DLD1 (cell line): ENCODE data around the gene NTNG1.
"Not testable (repeated sequence)": the region's sequence is repeated elsewhere in the genome, so short reads cannot be mapped to it uniquely, and the experiment has no call there.

Experiments used
- in situ Hi-C: cut with HindIII; loops from 2 replicates; pipeline ENCODE4 v1.10.0; 2017; ENCODE audit warnings: low sequenced_read_pairs

The NTNG1 gene

DNA sequence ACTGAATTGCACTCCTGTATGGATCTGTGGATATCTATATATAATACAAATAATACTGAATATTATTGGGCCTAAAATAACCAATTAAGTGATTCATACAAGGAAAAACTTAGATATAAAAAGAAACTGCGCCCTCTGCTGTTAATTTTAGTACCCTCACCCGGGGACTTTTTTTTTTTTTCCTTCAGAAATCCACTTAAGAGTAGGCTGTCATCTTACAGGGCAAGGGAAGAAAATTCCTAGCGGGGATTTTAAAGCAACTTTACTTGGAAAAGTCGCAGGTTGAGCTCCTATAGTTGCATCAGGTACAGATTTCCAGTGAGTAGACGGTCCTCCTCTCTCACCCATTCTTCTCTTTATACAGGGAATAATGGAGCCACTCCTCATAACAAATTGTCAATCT, 1.3 kb downstream of the NTNG1 start:
- in situ Hi-C loops: no loop called here

DNA sequence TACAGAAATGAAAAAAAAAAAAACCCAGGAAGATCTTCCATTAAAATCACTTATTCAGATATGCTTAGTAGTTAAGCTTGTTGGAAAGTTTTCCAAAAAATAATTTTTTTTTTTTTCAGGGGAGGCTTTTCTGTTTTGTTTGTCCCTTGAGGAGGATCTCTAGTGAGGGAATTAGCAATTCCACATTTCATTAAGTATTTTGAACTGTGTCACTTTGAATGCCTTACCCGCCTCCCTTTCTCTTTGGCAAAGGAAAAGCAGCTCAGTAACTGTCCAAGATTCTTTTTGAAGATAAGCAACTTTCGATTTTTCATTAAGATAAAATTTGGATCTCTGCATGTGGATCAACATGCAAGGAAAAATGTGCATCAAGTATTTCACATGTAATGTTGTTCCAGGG, 1.8 kb downstream of the NTNG1 start:
- in situ Hi-C loops: no loop called here

DNA sequence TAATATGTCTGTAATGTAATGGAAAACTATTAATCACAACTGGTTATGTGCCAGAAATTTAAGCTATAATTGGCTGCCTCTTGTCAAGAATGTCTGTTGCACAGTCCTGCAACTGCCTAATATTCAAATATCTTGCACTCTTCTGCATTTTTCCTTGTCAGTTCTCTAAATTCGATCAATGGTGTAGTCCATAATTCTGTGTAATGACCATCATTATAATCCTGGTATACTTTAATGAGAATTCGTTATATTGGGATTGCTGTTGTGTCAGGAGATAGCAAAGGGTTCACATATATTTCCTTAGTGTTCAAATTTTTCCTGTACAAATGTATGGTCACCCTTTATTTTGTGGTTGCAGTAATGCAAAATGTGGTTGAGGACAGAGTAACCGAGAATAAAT, 4.8 kb downstream of the NTNG1 start:
- in situ Hi-C loops: no loop called here

DNA sequence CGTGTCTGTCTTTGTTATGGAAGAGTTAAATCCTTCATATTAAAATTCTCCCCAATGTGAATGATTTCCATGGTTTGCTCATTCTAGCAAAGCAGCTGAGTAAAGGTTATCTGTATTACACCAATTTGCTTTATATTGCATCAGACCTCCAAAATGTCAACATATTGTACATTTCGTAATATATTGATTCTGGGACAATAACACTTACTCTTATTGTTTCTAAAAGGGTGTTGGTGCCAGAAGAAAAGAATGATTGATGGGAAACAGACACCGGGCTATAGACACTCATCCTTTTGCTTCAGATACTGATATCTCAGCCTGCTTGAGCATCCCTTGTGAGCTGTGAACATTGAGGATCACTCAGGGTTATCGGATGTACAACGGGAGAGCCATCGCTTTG, 7.0 kb downstream of the NTNG1 start:
- in situ Hi-C loops: no loop called here

DNA sequence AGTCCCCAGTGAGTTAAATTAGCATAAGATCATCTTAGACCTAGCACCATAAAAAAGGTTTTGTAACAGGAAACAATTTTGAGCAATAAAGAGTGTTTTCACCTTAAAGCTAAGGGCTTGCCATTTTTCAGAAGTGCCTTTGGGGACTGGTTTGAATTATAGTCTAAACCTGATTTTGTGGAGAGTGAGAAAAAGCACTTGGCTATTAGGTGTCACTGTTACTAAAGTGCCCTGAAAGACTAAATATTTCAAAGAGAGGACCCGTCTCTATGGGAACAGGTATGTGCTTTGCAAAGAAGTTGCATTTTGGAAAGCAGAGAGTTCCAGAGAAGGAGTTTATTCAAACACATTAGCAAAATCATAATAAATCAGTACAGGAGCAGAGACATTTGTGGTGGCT, 9.1 kb downstream of the NTNG1 start:
- in situ Hi-C loops: no loop called here

DNA sequence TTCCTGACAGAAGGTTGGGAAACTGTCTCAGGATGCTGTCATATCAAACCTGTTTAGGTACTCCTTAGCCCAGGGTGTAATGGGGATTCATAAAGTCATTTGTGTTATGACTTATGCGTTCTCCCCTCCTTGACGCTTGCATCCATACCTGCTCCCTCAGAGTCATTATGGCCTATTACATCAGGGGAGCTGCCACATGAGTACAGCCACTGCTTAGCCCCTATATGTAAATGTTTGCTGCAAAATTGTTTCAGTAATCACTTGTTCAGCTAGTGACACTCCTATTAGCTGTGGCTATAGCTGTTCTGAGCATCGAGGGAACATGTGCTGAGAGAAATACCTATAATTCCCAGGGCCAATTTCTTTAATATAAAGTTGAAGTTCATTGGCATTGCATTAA, 10.5 kb downstream of the NTNG1 start:
- in situ Hi-C loops: no loop called here

DNA sequence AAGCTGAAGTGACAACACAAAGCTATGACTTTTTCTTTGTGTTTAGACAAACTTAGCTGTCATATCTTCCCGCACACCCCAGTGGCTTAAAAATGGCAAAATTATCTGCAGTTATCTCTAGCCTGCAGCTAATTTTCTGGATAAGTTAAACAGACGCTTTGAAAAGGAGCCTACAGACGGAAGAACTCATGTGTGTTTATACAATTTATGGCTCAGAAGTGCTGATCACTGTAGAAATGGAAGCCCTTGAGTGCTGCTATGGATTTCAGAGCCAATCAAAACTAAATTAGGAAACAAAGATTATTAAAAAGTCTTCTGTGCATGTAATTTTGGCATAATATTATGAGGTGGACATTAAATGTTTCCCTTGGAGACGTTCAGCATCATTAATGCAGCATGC, 11.6 kb downstream of the NTNG1 start:
- in situ Hi-C loops: no loop called here

DNA sequence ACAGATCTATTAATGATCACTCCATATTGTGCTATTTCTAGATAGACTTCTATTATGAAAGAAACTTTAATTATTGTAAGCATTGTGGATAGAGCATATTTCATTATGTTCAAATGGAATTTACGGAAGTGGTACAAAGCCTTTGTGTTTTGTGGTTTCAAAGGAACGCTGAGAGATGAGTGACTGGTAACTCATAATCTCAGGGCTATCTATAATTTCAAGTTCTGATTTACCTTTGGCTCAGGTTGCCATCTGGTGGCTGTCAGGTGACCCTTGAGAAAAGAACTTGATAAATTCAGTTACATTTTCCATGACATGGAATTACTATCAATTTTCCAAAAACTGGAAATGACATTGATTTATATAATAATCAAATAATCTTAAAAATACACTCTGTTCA, 12.2 kb downstream of the NTNG1 start:
- in situ Hi-C loops: no loop called here

DNA sequence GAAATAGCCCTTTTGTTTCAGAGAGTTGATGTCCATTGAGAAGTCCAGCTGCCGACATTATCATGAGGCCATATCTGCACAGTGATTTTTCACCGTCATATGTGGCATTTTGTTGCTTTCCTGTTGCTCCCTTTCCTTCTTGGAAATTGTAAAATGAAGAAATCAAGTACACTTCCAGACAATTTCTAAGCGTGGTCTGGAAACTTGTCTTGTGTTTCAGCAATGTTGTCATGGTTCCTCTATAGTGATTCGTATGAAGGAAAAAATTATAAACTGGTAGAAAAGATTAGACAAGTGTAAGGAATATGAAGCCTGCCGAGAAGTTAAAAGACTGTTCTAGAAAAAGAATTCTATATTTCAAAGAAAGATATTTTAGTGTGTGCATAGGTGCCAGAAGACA, 17.7 kb downstream of the NTNG1 start:
- in situ Hi-C loops: no loop called here

DNA sequence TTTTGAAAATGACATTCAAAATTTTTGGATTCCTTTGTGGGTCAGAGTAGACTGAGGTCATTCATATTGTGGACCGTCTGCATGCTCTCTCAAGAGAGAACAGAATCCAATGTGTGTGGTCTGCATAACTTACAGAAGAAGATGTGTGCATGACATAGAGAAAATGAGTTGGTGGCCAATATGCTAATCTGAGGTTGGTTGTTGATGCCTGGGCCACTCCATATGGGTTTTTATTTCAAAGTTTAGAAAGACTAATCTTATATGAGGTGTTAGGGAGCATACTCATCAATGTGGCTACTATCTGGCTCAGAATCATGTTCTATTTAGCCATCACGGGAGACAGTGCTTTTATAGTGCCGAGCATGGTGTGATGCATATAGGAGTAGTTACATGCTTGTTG, 18.2 kb downstream of the NTNG1 start:
- in situ Hi-C loops: no loop called here

DNA sequence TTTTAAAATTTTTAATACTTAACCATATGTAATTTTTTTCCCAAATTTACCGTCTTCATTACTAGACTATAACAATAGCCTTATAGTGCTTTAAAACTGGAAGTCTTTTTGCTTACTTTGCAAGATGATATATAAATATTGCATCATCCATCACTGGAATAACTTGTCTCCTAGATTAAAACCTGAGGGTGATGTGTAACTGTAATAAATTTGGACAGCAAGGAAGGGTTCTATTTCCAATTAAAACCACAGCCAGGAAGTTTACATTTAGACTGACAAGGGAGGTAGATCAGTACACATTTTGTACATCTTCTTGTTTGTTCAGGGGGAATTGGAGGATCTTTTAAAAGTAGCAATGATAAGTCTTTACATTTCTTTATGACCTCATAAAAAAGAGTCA, 21.9 kb downstream of the NTNG1 start:
- in situ Hi-C loops: no loop called here

DNA sequence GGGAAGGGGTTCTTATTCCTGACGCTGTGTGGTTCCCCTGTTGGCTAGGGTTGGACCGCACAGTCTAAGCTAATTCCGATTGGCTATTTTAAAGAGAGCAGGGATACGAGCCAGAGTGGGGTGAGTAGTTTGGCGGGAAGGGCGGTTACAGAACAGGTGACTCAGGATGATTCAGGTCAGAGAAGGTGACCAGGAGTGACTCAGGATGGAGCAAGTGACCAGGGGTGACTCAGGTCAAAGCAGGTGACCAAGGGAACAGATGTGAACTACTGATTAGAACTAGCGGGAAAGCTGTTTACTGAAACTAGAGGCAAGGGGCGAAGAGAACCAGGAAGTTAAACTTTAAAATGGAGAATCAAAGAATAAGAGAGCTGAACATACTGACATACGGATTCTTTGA, 24.1 kb downstream of the NTNG1 start:
- in situ Hi-C loops: not testable (repeated sequence)

DNA sequence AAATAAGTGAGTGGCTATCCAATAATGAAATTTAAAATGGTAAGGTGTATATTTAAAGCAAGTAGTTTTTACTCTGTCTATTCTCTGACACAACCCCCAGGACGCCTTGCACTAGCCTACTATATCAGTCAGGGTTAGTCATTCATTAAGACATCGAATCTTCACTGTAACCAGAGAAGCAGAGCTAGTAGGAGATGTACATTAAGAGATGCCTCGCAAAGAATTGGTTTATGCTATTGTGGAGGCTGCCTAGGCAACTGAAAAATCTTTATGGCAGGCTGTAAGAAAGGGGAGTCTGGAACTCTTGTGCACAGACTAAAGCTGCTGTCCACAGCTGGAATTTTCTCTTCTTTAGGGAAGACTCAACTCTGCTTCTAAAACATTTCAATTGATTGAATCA, 28.8 kb downstream of the NTNG1 start:
- in situ Hi-C loops: no loop called here

DNA sequence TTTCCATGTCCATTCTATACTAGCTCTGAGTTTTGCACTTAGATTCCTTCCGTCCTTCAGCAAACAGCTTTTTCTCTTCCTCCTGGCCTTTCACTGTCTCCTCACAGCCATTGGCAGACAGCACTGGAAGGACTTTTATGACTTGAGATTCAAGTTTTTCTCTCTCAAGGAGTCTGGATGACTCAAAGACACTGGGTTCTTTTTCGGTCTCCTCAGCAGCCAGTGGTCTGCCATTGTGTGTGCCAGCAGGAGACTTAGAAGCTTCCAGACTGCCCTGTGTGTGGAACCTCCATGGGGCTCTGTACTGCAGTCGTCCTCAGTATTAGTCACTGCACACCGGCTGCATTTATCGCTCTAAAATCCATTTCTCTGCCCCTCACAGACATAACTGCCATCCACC, 30.5 kb downstream of the NTNG1 start:
- in situ Hi-C loops: no loop called here

DNA sequence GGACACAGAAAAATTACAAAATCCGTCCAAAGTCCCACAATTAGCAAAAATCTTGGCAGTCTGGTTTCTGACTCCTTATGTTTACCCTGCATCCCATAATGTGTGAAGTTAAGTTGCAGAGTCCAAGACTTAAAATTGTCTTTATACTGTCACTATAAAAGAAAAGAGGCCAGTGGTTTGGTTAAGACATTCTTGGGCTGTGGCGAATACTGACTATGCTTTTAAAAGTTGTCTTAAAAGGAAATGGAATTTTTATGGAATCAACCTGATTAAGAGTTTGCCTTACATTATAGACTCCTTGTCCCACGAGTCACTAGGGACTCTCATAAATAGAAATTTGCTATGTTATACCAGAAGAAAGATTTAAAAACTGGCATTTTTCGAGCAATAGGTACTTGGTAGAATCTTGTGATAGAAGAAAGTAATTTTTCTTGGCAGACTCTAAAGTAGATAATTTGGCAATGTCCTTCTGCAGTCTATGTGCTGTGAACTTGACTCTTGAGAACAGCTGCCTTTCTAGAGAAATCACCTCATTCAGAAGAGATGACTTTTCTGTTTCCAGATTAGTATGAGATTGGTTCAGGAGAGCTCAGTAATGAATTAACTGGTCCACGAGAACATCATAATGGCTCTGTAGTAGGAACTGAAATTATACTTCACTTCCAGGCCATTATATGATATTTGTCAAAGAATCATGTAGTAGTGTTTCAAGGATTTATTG, 31.8 kb downstream of the NTNG1 start:
- in situ Hi-C loops: no loop called here

DNA sequence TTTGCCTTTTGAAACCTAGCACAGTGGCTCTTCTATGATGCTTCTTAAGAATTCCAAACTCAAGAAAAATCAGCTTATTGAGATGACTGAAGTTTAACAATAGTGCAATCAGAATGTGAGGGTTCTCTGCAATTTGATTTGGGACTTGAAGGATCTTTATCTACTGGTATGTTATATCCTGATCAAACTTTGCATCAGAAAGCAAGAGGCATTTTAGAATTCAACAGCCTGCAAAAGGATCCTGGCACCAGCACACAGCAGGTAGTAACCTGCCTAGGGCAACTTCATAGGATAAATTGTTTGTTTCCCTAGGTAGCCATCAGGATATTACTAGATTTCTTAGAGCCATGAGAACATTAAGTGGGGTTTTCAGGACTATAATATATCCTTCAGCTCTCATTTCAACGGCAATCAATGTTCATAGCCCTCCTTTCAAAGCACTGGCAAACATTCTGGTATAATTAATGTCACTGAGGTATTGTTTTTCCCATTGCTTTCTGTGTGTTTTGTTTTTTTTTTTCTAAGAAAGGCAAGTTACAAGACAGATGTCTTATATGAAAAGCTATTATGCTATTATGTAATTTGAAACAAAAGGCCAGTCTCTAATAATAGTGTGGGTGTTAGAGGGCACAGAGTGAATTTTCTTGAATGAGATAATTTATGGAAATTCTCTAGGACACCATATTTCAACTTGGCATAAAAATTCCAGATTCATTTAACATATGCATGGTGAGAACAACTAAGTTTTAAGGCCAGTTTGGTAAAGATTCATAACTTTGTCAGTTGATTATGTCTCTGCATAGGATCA, 34.5 kb downstream of the NTNG1 start:
- in situ Hi-C loops: no loop called here

DNA sequence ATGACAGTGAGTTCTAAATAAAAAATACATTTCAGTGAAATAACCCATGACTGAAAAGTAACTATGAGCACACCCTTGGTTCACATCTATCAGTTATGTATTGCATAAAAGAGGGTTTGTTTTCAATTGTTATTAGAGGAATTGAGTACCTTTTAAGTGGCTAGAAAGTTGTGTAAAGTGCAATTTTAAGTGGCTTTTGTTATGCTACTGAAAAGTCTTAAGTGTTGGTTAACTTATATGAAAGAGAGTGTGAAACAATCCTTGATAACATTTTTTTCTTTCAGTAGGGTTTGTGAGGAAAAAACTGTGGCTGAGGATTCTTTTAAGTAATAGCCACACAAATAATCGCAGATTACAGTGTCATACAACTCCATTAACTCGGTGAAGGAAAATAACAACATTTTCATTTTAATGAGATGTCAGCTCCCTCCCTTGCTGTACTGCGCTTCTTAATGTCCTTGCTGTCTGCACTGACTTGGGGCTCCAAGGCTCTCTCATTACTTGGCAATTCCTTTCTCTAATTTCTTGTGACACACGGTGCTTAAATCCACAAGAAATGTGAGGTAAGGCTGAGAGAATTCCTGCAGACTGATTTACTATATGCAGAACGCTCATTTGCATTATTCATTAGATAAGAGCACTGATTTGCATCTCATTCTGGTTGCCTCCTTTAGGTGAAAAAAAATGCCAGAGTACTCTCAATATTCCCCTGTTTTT, 40.6 kb downstream of the NTNG1 start:
- in situ Hi-C loops: no loop called here

DNA sequence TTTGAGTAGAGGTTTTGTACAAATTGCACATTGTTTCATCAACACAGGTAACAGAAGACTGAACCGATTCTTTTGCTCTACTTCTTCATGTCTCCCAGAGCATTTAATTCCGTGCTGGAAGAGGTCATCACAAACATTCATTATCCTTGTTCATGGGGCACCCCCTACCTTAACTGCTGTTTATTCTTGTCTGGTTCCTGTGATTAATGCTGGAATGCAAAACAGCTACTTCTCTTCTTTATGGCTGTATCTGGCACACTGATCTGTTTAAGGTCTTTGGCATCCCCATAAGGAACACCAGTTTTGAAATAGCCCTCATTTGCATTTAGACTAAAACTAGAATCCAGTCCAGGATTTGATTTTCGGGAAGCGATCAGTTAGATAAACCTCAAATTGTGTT, 42.2 kb downstream of the NTNG1 start:
- in situ Hi-C loops: no loop called here

DNA sequence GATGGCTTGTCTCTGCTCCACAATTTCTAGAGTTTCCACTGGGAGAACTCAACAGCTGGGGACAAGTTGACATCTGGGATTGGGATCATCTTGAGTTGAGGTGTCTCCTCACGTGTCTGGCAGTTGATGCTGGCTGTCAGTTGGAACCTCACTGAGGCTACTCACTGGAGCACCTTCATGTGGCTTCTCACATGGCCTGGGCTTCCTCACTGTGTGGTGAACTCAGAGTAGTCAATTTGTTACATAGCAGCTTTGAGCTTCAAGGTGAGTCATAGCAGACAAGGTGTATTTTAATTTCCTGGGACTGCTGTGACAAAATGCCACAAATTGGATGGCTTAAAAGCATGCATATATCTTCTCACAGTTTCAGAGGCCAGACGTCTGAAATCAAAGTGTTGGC, 44.0 kb downstream of the NTNG1 start:
- in situ Hi-C loops: no loop called here

DNA sequence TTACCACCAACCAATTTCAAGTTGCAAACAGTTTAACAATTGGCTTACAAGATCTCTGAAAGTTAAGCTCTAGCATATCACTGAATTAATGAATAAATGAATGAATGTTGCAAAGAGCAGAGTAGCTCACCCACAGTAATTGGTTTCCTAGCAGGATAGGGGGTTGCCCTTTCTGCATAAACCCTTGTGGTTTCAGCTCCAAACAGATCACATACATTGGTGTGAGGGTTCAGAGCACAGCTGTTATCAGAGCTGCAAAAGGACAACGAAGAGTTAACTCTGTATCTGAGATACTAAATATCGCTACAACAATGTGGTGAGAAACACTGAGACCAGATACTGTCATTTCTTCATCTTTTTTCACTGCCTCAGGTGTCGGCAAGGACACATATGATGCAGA, 46.6 kb downstream of the NTNG1 start:
- in situ Hi-C loops: no loop called here

DNA sequence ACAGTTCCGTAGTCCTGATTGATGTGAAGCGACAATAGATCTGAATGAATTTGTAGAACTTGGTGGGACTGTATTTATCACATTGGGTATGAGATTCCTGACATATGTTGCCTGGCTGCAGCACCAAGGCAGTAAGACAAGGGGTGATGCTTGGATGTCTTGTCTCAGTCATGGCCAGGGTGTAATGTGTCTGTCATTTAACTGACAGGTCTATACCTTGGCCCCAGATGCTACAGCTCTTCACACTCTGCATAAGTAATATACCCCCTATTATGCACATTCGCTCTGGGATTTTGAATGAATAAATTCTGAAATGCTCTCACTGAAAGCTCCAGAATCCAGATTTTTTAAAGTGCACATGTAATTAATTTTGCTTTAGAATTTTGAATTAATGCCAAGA, 47.3 kb downstream of the NTNG1 start:
- in situ Hi-C loops: no loop called here

DNA sequence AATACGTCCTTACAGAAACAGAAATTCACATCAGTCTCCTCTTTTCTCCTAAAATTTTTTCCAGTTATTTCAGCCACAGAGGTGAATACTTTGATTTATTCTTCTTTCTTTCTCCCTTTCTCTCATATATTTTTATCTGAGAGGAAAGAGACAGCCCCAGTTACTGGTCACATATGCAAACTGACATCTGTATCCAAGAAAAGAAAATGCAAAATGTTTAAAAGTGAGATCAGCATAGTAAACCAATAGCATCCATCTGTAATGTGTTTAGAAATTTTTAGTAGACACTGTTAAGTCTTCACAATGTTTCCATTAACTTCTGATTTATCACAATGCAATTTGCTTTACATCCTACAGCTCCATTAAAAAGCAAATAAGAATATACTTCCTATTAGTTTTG, 53.5 kb downstream of the NTNG1 start:
- in situ Hi-C loops: no loop called here
